CD4-positive, alpha-beta T cell treated with Interleukin-10 for 1 hour (primary cell): ENCODE data around the gene SMIM35.
"Not testable (repeated sequence)": the region's sequence is repeated elsewhere in the genome, so short reads cannot be mapped to it uniquely, and the experiment has no call there.

Experiments used
- DNase-seq: peaks from one replicate; pipeline ENCODE4 v3.0.0-alpha.2; 2020

Gene SMIM35

DNA sequence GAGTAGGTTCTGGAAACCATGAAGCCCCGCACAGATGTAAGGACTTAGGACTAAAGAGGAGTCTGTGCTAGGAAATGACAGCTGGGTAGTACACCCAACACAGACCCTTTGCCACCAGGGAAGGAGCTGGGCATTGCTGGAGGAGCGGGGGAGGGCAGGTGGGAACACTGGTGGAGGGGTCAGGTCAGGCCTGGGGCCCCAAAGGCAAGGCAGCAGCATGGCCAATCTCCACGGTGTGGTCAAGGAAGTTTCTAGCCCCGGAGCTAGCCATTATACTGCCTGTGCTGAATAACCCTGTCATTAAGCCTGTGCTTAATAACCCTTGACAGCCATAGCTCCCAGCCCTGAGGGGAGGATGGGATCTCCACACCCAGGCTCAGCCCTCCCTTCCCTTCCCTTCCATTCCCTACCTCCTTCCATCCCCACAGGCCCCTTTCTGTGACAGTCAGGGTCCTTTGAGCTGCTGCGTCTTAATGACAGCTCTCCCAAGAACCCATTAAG is 7.8 kb downstream of the SMIM35 start:
- DNase-seq = no peak

- no peak for DNase-seq
These were observed 9.9 kb downstream of the SMIM35 start, which contains the start of gene TMPRSS4 for GRCh38 chr11:118076754-118077281. TSS of gene TMPRSS4 (plus strand) at chr11:118077078. CDS start at chr11:118077303, 225 bp downstream.

- DNase-seq = no peak
These were observed 12.0 kb downstream of the SMIM35 start for GRCh38 chr11:118074785-118075184.

- DNase-seq = no peak
These were observed 12.6 kb downstream of the SMIM35 start for GRCh38 chr11:118074091-118074685.

DNA sequence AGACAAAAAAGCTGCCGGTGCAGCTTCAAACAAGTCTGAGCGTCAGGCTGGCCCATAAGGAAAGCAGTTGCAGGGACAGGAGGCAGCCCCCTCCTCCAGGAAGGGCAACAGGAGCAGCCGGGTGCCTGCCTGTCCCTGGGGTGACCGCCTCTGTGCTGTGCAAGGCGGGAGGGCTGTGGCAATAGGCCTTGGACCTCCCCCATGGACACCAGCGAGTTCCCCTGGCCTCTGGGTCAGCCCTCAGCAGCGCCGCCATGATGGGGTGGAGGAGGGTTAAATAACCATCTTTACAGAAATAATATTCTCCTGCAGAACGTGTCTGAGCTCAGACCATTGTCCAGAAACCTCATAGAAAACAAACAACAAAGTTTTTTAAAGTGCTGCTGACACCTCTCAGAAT is 13.2 kb downstream of the SMIM35 start:
- no peak for DNase-seq

DNA sequence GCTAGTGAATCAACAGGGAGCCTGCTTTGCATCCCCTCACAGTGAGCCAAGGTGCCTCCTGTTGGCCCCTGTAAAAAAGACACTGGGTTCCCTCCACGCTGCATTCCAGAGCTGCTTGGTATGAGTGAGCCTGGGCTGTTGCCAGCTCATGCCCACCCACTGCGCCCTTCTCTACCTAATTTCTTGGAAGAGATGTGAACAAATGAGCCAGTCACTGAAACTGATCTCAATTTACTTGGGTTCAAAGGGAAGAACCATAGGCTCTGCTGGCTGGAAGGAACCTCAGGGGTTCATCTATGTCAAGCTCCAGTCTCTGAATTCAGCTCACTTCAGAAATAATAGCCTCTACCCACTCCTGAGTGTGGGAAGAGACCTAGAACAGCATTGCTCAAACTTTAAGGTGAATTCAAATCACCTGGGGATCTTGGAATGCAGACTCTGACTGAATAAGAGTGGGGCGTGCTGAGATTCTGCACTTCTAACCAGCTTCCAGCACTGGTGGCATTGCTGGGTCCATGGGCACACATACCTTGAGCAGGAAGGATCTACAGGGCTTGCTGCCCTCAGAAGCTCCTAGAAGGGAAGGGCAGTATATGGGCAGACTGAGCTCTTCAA is 15.2 kb downstream of the SMIM35 start:
- DNase-seq = no peak

- DNase-seq = no peak
These were observed 17.7 kb downstream of the SMIM35 start for GRCh38 chr11:118068945-118069612.

DNA sequence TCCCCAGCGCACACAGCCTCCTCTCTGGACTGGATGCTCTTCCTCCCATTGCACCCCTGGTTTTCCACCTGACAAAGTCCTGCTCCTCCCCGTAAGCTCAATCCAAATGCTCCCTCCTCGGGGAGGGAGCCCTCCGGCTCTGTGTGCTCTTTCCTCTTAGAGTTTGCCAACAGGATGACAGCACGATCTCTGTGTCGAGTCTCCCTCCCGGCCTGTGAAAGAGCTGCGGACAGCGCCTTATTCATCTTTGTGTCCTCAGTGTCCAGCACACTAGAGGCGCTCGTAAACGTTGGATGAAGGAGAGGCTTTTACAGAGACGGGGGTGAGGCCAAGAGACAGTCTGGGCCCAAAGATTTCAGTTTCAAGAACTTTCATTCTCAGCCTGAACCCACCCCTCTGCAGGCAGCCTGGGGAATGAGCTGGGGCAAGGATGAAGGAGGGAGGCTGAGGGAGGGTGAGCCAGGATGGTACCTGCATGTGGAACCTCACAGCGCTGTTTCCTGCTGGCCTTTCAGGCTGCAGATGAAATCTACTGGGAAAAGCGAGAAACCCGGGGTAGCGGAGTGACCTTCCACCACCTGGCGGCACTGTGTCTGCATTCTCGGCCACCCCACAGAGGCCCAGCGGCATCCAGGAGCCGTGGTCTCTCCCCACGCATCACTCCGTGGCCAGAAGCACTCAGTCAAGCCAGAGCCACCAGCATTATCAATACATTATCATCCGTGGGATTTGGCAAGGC is 18.4 kb downstream of the SMIM35 start:
- no peak for DNase-seq

GRCh38 chr11:118067006-118067405 is 19.8 kb downstream of the SMIM35 start:
- DNase-seq = no peak

GRCh38 chr11:118065384-118065783 is 21.4 kb downstream of the SMIM35 start:
- DNase-seq = no peak

GRCh38 chr11:118064956-118065355 is 21.8 kb downstream of the SMIM35 start:
- DNase-seq = no peak

- not testable (repeated sequence) for DNase-seq
These were observed 24.1 kb downstream of the SMIM35 start for GRCh38 chr11:118062631-118063030.

GRCh38 chr11:118062181-118062580 is 24.6 kb downstream of the SMIM35 start:
- DNase-seq = not testable (repeated sequence)

DNA sequence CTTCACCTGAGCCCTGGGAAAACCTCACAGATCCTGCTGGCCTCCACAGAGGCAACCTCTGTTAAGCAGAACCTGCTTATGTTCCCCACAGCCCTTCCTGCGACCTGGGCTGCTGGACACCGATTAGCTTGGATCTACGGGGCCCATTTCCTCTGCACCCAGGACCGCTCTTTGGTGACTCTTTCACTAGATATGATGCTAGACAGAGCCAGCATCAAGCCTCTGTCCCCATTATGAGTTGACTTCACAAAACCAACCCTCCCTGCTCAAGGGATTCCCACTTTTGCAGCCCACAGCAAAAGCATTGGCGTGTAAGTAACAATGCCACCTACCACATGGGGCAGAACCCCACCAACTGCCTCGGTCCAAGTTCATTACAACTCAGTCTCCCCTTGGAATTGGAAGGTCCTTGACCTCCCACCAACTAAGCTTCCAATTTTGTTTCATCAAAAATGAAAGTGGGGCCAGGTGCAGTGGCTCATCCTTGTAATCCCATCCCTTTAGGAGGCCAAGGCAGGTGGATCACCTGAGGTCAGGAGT is 25.1 kb downstream of the SMIM35 start:
- DNase-seq = no peak

GRCh38 chr11:118060869-118061268 is 25.9 kb downstream of the SMIM35 start:
- no peak for DNase-seq

GRCh38 chr11:118060081-118060661 is 26.6 kb downstream of the SMIM35 start:
- DNase-seq = no peak

DNA sequence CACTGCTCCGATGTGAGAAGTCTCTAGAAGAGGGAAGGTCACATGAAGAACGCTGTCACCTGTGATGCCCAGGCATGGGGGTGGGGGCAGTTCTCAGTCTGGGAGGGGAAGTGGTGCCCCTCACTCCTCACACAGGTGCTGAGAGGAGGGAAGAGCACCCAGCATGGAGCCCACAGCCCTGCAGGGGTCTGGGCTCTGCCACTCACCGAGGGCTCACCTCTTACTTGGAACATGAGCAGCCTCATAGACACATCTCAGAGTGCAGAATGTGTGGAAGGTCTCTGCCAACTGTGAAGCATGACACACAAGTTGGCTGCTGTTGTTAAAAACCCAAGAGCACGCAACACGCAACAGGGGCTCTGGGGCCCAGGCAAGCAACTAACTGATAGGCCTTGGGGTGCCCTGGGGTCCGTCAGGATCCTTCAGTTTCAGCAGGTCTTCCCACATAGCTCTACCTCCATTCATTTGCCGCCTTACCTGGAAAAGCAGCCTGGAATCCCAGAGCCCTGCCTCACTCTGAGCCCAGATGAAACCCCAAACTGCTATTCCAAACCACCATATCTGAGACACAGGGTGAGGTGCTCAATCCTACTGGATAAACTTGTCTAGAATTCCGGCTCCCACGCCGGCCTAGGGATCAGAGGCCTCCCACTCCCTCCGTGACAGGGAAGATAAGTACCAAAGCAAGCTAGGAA is 27.4 kb downstream of the SMIM35 start:
- DNase-seq = no peak

DNA sequence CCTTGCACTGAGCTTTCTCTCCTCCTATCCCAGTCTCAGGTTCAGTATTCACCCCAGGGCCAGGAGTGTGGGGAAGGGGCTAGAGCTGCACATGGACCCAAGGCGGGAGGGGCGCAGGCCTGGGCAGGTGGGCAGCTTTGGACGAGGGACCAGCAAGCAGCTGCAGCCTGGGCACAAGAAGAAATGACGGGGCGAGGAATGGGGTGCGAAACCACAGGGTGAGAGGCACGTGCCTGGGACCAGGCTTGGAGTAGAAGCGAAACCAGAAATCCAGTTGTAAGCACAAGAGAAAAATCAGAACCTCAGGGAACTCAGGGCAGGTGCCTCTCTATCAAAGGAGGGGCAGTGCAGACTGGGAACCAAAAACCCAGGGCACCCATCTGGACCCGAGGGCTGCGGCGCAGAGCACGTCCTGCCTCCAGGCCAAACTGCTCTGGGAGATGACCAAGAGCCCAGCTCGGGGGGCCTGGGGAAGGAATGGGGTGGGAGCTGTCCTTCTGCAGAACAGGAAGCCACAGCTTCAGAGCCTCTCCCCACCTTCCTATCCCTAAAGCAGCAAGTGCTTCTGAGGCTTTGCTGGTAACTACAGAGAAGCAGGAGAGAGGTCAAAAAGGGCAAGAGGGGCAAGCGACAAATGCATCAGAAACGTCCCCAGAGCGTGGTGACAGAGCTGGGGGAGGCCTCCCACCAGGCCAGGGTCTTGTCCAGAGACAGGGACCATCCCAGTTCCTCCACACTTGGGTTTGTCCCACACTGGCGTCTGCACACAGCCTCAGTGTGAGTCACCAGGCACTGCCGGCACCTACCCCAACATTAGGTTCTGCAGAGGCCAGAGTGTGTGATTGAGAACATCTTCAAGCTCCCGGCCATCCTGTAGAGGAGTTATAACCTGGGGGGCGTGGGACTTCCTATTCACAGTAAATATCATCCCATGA is 28.2 kb downstream of the SMIM35 start:
- no peak for DNase-seq

- no peak for DNase-seq
These were observed 29.3 kb downstream of the SMIM35 start for GRCh38 chr11:118057251-118058145.

- no peak for DNase-seq
These were observed 30.0 kb downstream of the SMIM35 start for GRCh38 chr11:118056806-118057205.
